Measurements from ENCODE around the gene VWA5B1. TPM values are rescaled to one million over a fixed set of nuclear protein-coding genes. Genes with fewer than 3 reads are reported as not detected.

VWA5B1 gene
- total RNA-seq, 4 donors from 2014 or later, result 0.69 TPM; not detected in 3

DNA sequence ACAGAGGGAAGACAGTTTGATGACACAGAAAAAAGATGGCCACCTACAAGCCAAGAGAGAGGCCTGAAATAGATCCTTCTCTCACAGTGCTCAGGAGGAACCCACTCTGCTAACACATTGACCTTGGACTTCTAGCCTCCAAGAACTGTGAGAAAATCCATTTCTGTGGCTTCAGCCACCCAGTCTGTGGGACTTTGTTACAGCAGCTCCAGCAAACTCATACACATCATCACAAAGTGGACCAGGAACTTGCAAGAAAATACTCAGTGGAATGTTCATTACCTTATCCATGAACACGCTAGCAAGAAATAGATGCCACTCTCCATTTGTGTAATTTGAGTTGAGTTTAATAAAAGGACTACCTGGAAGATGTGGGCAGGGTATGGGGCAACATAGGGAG lies 38.1 kb upstream of the VWA5B1 start:
- Histone ChIP-seq H3K4me3 (no peak overlapping the region), H3K27me3 (no peaks in the 10 kb centered on the region), H3K4me1 (no peaks in the 10 kb centered on the region), H3K36me3 (no peaks in the 10 kb centered on the region), H3K27ac (no peak overlapping the region), H3K9me3 (no peaks in the 10 kb centered on the region)
- DNase-seq, result no peak
- TF ChIP-seq POLR2A (IDR thresholded peaks at IDR 0.05), result no peak
- TF ChIP-seq, protein P1, sequence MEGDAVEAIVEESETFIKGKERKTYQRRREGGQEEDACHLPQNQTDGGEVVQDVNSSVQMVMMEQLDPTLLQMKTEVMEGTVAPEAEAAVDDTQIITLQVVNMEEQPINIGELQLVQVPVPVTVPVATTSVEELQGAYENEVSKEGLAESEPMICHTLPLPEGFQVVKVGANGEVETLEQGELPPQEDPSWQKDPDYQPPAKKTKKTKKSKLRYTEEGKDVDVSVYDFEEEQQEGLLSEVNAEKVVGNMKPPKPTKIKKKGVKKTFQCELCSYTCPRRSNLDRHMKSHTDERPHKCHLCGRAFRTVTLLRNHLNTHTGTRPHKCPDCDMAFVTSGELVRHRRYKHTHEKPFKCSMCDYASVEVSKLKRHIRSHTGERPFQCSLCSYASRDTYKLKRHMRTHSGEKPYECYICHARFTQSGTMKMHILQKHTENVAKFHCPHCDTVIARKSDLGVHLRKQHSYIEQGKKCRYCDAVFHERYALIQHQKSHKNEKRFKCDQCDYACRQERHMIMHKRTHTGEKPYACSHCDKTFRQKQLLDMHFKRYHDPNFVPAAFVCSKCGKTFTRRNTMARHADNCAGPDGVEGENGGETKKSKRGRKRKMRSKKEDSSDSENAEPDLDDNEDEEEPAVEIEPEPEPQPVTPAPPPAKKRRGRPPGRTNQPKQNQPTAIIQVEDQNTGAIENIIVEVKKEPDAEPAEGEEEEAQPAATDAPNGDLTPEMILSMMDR (IDR thresholded peaks at IDR 0.05), result no peak
- intact Hi-C loops (cut with DNase I; ENCODE audit: low total_unique reads), result no loop called here

GRCh38 chr1:20255666-20256065 lies 35.0 kb upstream of the VWA5B1 start:
- no peaks in the 10 kb centered on the region for H3K4me1 ChIP-seq
- no peak for DNase-seq
- intact Hi-C loops (cut with DNase I; ENCODE audit: low total_unique reads), result no loop called here
- TF ChIP-seq, protein P1 (IDR thresholded peaks at IDR 0.05), result no peak
- TF ChIP-seq POLR2A (IDR thresholded peaks at IDR 0.05), result no peak
- no peaks in the 10 kb centered on the region for H3K27me3 ChIP-seq
- H3K9me3 ChIP-seq, result no peaks in the 10 kb centered on the region
- no peak overlapping the region for H3K4me3 ChIP-seq
- H3K36me3 ChIP-seq, result no peaks in the 10 kb centered on the region
- H3K27ac ChIP-seq, result no peak overlapping the region

GRCh38 chr1:20259646-20260045 lies 31.0 kb upstream of the VWA5B1 start:
- no peak for DNase-seq
- TF ChIP-seq, protein P1 (IDR thresholded peaks at IDR 0.05), result no peak
- TF ChIP-seq POLR2A (IDR thresholded peaks at IDR 0.05), result no peak
- Histone ChIP-seq H3K9me3 (no peaks in the 10 kb centered on the region), H3K27me3 (no peaks in the 10 kb centered on the region), H3K4me1 (no peaks in the 10 kb centered on the region), H3K27ac (no peak overlapping the region), H3K36me3 (no peaks in the 10 kb centered on the region), H3K4me3 (no peak overlapping the region)
- intact Hi-C loops (cut with DNase I; ENCODE audit: low total_unique reads), result no loop called here

DNA sequence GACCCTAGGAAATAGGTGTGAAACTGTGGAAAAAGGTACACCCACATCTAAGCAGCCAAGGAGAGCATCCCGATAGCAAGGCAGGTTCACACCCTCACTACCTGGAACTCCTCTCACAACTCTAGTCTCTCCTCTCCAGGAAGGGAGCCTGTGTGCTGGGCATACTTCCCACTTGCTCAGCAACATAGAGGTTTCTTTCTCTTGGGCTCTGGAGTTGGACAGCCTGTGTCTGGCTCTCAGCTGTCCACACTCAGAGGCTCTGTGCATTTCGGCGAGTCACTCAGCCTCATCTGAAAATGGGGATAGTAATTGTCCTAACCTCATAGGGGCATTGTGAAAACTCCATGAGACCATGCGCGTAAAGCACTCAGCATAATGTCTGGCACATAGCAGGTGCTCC lies 29.6 kb upstream of the VWA5B1 start:
- TF ChIP-seq, protein P1 (IDR thresholded peaks at IDR 0.05), result no peak
- no peak for TF ChIP-seq POLR2A (IDR thresholded peaks at IDR 0.05)
- no peak overlapping the region for H3K4me3 ChIP-seq
- no peak overlapping the region for H3K27ac ChIP-seq
- no peaks in the 10 kb centered on the region for H3K9me3 ChIP-seq
- intact Hi-C loops (cut with DNase I; ENCODE audit: low total_unique reads), result no loop called here
- H3K4me1 ChIP-seq, result no peaks in the 10 kb centered on the region
- H3K27me3 ChIP-seq, result no peaks in the 10 kb centered on the region
- no peak for DNase-seq
- H3K36me3 ChIP-seq, result no peaks in the 10 kb centered on the region

DNA sequence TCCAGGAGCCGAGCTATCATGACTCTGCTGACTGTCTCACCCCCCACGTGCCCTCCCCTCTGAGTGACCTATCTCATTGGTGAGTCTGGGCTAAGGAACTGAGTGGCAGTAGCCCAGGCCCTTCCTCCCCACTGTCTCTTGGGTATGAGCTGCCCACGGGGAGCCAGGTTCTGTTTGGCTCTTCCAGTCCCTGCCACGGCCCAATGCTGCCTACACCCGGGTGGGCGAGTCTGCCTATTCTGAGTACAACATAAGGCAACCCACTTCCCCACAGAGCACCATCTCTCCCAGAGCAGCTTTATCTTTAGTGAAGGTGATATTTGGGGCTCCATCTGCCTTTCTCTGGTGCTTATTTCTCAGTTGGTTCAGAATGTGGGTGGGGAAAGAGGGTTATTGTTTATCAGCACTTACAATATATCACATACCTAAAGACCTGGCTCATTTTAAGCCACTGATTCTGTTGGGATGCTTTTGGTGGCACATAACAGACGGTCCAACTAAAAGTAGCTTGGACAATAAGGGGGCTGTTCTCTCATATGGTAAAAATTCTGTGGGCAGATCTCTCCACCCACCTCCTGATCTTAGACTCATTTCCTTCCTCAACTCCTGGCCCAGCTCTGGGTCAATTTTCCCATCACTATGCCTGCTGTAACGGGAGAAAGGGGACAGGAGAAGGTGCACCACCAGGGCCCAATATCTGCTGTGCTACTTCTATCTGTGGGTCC lies 27.7 kb upstream of the VWA5B1 start:
- Histone ChIP-seq H3K4me1 (no peaks in the 10 kb centered on the region), H3K36me3 (no peaks in the 10 kb centered on the region), H3K9me3 (no peaks in the 10 kb centered on the region), H3K27me3 (no peaks in the 10 kb centered on the region), H3K27ac (no peak overlapping the region), H3K4me3 (no peak overlapping the region)
- no peak for TF ChIP-seq POLR2A (IDR thresholded peaks at IDR 0.05)
- TF ChIP-seq, protein P1 (IDR thresholded peaks at IDR 0.05), result no peak
- no peak for DNase-seq
- intact Hi-C loops (cut with DNase I; ENCODE audit: low total_unique reads), result no loop called here

All from uterus (tissue), 4 donors.